ENCODE results near the gene ARID3A.

DNA sequence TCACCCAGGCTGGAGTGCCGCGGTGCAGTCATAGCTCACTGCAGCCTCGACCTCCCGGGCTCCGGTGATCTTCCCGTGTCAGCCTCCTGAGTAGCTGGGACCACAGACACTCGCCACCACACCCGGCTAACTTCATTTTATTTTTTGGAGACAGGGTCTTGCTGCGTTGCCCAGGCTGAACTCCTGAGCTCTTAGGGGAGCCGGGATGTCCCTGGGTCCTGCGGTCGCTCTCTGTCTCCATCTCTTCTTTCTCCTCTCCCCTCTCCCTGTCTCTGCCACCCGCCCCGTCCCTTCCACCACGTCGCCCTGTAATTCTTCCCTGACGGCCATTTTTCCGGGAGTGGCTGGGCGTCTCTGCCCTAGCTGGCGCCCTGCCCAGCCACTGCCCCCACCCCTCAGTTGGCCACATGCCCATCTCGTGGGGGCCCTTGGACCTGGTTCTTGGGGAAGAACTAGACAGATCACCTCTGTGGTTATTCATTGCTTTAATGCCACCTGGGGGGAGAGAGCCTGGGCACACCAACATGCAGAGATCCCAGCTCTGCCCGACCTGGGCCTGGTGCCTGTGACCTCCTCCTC, 18.9 kb downstream of the ARID3A start:
- TF ChIP-seq, protein P1, sequence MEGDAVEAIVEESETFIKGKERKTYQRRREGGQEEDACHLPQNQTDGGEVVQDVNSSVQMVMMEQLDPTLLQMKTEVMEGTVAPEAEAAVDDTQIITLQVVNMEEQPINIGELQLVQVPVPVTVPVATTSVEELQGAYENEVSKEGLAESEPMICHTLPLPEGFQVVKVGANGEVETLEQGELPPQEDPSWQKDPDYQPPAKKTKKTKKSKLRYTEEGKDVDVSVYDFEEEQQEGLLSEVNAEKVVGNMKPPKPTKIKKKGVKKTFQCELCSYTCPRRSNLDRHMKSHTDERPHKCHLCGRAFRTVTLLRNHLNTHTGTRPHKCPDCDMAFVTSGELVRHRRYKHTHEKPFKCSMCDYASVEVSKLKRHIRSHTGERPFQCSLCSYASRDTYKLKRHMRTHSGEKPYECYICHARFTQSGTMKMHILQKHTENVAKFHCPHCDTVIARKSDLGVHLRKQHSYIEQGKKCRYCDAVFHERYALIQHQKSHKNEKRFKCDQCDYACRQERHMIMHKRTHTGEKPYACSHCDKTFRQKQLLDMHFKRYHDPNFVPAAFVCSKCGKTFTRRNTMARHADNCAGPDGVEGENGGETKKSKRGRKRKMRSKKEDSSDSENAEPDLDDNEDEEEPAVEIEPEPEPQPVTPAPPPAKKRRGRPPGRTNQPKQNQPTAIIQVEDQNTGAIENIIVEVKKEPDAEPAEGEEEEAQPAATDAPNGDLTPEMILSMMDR (IDR thresholded peaks at IDR 0.05), result no peak
- TF ChIP-seq POLR2A (IDR thresholded peaks at IDR 0.05), result no peak

Measured in Peyer's patch (tissue), 4 donors.